NCI-H460 (cell line): ENCODE measurements around the gene KLC3. TPM values are rescaled to one million over a fixed set of nuclear protein-coding genes. Genes with fewer than 3 reads are reported as not detected.
"Not testable (repeated sequence)": the region's sequence is repeated elsewhere in the genome, so short reads cannot be mapped to it uniquely, and the experiment has no call there.

Experiments
- DNase-seq: peaks from one replicate; pipeline ENCODE4 v3.0.0-alpha.2; 2016; ENCODE audit warnings: low read depth; ENCODE audit errors: extremely low read depth
- polyA plus RNA-seq: library from polyadenylated mRNA; depleted of rRNA; stranded (reverse); fragments of >200 nt; gene quantifications from 2 replicates; pipeline ENCODE4 v1.2.3, GENCODE V29; 2014; cell fraction: nucleus; rRNA removed
- total RNA-seq: library from RNA; depleted of rRNA; stranded (reverse); fragments of >200 nt; shearing (Covaris generic); gene quantifications from 2 replicates; pipeline ENCODE4 v1.2.3, GENCODE V29; 2014; rRNA removed

The KLC3 gene
- total RNA-seq, result 0.87 and 1.0 TPM in 2 replicates
- polyA plus RNA-seq, result 1.0 and 1.2 TPM in 2 replicates

DNA sequence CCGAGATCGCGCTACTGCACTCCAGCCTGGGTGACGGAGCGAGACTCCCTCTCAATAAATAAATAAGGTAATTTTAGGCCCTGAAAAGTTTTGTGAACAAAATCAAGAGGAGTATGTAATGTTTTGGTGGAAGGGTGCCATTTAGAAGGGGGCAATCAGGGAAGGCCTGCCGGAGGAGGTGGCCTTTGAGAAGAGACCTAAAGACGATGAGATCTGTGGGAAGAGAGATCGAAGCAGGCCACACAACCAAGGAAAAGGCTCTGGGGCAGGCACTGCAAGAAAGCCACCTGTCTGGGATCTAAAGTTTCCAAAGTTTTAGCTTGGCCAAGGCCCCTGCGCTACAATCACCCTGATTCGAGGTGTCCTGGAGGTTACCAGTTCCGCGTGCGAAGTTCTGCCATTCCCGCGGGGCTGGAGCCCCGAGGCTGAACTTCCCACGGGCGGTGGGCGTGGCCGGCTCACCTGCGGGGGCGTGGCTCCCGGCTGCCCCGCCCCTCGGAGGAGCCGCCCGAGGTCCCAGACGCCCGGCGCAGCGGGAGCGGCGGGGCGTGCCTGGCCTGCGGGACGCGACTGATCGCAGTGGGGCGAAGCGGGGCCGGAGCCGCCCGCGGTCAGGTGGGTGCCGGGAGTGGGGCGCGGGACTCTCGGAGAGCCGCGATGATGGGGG is at the start of gene KLC3:
TSS of gene KLC3 (plus strand) at position 519 of the 667 bp plus-strand sequence. CDS start 4,792 bp downstream, outside the sequence.
- DNase-seq, result no peak

DNA sequence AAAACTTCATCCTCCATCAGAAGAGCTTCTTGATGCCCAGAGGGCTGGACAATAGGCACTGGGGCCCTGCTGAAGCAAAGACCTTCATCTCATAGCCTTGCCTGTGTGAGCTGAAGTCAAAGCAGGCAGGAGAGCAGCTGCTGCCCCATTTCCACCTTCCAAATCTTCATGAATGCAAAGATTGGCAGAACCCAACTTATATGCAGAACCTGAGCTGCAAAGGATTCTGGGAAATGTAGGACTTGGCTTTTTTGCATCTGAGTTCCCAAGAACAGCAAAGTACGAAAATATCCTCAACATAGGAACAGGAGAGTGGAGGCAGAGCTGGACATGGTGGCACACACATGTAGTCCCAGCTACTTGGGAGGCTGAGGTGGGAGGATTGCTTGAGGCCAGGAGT is 48.7 kb upstream of the KLC3 start:
- DNase-seq, result no peak

DNA sequence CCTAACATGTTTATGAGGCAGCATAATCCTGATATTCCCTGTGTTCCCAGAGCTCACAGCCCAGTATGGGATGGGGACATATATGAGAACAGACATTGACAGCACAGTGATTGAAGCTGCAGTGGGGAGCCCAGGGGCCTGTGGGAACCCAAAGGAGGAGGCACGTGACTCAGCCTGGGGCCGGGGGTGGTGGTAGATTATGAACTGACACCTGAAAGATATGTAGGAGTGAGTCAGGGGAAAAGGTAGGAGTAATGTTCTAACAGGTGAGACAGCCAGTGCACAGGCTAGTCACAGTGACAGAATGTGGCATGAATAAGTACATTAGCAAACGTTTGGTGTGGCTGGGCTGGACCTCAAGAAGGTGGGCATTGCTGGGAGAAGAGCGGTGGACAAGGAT is 46.9 kb upstream of the KLC3 start:
- no peak for DNase-seq

DNA sequence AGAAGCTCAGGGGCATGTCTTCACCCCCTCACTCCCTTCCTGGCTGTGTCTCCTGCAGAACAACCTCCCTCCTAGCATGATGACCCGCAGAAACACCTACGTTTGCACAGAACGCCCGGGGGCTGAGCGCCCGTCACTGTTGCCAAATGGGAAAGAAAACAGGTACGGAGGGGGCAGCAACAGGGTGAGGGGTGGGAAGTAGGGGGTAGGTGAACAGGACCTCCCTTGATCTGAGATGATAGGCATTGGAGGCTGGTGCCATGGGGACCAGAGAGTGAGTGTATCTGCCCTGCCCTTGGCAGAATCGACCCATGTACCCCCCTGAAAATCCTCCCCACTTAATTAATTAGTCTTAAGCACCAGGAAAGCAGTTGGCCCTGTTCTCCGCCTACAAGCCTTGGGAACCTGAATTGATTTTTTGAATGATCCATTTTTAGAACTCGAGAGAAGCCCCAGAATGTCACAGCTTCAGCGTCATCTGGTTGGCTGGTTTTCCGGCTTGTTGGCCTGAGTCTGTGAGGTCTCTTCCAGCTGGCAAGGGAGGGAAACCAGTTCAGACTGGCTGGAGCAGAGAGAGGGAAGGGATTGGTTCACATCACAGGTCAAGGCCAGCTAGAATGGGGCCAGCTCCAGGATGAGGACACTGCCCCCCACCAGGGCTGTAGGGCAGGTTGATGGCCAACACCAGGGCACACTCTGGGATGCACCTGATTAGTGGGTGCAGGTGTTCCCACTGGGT is 46.1 kb upstream of the KLC3 start:
- no peak for DNase-seq

DNA sequence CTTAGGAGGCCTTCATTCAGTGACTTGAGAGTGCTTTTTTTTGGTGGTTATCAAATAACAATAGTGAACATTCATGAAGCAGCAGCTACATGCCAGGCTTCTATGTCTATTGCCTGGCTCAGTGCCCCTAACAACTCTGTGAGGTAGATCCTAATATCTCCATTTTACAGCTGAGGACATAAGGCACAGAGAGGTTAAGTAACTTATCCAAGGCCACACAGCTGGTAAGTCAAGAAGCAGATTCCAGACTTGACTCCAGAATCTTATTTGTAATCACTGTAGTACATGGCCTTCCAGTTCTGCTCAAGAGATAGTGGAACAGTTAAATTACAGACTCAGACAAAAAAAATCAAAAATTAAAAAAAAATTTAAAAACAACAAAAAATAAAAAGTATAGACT is 44.7 kb upstream of the KLC3 start:
- DNase-seq, result no peak

DNA sequence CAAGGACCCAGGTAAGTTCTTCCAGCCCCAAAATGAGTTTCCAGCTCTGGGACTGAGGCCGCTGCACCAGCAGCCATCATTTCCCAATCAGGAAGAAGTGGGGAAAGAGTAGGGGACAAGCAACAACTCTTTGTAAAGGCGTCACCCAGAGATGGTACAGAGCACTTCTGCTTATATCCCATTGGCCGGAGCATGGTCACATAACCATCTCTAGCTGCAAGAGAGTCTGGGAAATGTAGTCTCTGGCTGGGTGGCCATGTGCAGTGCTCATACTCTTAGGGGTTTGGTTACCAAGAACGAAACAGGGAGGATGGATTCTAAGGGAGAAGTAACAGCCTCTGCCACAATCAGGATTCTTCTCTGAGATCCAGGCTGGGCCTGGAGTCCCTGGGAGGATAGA is 44.2 kb upstream of the KLC3 start:
- DNase-seq, result no peak

DNA sequence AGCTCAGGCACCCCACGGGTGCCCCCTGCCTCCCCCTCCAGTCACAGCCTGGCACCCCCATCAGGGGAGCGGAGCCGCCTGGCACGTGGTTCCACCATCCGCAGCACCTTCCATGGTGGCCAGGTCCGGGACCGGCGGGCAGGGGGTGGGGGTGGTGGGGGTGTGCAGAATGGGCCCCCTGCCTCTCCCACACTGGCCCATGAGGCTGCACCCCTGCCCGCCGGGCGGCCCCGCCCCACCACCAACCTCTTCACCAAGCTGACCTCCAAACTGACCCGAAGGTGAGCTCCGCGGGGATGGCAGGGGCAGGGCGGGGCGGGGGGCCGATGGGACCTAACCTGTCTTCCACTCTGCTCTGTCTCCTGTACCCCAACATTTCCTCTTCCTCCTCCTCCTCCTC is 42.9 kb upstream of the KLC3 start:
- DNase-seq, result no peak

DNA sequence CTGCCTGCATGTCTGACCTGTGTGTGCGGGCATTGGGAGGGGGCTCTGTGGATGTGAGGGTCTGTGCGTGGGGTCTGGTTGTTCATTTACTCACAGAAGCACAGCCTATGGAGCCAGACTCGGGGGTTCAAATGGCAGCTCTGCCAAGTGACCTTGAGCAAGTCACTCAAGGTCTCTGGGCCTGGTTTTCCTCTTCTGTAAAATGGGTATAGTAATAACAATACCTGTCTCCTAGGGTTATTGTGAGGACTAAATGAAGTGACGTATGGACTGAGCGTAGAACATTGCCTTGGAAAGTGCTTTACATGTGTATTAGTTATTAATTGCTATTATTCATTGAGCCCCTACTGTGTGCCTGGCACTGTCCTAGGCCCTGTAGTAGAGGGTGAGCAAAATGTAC is 42.3 kb upstream of the KLC3 start:
- no peak for DNase-seq

DNA sequence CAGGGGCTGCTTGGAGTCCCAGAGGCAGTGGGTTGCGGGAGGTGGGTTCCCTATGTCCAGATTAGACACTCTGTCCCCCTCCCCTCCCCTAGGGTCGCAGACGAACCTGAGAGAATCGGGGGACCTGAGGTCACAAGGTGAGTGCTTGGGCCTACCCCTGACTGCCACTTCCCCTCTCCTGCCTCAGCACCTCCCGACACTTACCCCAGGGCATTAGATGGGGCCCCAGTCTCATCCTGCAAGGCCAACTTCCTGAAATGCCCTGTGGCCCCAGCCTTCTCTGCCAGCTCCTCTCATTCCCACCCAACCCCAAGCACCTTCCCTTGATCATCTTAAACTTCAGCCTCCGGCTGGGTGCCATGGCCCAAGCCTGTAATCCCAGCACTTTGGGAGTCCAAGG is 40.8 kb upstream of the KLC3 start:
- no peak for DNase-seq

DNA sequence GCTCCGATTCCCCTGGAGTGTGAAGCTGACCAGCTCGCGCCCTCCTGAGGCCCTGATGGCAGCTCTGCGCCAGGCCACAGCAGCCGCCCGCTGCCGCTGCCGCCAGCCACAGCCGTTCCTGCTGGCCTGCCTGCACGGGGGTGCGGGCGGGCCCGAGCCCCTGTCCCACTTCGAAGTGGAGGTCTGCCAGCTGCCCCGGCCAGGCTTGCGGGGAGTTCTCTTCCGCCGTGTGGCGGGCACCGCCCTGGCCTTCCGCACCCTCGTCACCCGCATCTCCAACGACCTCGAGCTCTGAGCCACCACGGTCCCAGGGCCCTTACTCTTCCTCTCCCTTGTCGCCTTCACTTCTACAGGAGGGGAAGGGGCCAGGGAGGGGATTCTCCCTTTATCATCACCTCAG is 38.1 kb upstream of the KLC3 start:
- DNase-seq, result no peak

DNA sequence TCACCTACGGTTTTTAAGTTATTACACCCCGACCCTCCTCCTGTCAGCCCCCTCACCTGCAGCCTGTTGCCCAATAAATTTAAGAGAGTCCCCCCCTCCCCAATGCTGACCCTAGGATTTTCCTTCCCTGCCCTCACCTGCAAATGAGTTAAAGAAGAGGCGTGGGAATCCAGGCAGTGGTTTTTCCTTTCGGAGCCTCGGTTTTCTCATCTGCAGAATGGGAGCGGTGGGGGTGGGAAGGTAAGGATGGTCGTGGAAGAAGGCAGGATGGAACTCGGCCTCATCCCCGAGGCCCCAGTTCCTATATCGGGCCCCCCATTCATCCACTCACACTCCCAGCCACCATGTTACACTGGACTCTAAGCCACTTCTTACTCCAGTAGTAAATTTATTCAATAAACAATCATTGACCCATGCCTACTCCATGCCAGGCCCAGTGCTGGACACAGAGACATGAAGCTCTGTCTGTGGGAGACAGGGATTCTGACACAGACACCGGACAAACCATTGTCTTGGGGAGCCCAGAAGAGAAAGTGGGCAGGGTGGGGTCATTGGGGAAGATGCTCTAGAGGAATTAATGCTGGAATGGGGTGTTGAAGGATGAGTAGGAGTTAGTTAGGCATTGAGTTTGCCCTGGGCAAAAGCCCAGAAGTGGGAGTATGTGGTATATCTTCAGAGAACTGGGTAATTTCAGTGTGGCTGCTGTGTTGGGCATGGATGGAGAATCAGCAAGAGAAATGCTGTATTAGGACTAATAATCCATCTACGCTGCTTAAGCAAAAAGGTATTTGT is 37.1 kb upstream of the KLC3 start:
- DNase-seq, result no peak

DNA sequence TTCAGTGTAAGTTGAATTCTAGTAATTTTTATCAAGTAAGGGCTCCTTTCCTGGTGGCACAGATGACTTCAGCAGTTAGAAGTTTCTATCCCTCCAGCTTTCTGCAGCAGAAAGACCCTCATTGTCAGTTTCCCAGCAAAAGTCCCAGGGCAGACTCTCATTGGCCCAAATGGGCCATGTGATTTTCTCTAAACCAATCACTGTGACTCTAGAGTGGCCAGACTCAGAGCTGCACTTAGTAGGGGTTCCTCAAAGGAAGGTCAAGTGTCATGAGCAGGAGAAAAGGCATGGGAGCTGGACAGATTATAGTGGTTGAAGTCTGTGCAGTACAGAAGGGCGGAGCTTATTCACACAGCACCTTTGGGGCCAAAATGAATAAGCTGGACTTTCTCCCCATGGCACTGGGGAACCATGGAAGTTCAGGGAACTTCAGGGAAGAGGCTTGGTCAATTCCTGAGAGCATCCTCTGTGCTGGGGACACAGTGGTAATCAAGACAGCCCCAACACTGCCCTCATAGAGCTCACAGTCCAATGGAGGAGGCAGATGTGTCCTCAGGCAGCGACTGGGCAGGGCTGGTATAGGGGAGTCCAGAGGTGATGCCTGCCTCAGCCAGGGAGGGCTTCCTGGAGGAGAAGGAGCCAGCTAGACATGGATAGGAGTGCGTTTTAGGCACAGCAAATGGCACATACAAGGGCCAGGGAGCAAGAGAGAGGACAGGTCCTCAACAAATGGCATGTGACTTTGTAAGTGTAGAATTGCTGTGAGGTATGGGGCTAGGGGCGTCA is 36.2 kb upstream of the KLC3 start:
- no peak for DNase-seq

DNA sequence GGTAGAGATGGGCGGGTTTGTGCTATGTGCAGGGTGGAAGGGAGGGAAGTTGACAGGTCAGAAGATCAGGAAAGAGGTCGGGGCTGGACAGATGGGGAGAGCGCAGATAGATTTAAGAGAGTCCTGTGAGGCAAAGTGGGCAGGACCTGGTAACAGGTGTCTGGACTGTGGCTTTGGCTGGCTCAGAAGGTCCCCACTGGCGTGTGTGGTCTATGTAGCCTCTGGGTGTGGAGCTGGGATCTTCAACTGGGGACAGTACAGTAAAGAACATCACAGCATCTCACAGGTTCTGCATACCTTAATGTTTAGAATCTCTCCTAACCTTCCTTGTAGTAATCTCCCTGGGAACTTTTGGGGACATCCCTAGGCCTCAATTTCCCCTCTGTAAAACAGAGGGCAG is 35.5 kb upstream of the KLC3 start:
- DNase-seq, result no peak

DNA sequence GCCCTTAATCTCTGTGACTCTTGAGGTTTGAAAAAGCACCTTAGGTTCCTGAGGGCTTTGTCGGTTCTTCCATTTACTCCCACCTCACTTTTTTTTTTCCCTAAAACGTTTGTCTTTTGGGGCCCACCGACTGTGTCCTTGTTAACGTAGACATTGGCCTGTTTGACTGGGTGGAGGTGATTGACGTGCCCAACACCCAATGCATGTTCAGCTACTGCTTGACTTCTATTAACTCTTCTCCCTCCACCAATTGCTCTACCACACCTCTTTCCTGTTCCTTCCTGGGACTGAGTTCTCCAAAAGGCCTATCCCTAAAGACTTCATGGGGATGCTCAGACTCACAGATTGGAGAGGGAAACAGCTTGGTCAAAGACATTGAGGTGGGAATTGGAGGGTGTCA is 35.1 kb upstream of the KLC3 start:
- no peak for DNase-seq

DNA sequence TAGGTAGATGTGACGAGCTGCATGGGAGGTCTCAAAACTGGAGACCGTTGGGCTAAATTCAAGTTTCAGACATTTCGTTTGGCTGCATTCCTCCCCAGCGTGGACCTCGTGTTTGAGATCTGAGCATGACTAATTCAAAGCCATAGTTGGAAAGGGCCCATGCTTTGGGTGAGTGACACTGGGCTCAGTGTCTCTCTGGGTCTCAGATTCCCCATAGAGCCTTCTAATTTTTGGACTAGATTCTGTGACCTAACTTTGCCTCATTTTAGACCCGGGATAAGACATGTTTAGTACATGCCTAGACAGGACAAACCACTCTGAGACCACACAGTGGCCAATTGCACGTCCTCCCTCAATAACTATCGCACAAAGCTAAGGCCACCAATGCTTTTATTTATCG is 34.5 kb upstream of the KLC3 start:
- DNase-seq, result no peak

DNA sequence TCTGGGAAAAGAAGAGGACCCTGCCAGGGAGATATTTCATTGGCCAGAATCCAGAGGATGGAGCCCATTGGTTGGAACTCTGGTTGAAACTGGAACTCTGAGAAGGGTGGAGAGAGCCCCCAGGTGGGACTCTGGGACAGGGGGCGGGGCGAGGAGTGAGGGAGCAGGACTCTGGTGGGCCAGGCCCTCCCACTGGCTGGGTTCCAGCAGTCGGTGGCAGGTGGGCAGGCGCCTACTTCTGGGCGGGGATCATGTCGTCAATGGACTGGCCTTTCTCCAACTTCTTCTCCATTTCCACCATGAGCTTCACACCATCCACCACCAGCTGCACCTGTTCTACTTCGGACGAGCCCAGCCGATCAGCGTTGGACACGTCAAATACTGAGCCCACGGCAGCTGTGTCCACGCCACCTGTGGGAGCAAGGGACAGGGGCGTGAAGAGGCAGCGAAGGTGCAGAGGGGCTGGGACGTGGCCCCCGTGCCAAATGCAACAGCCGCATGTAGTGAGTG is 34.0 kb upstream of the KLC3 start:
- DNase-seq, result no peak

DNA sequence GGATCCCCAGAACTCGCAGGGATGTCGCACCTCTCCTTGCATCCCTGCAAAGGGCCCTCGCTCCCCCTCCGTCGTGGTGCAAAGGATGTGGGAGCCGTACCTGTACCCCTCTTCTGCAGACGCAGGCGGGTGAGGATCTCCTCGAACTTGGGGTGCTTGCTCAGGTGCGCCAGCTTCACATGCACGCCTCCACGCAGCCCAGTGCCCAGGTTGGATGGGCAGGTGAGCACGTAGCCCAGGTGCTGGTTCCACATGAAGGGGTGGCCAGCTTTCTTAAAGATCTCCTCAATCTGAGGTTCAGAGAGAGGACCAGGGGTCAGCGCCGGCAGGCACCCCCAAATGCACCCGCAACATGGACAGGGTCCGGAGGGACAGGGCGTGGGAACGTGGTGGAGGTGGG is 33.2 kb upstream of the KLC3 start:
- DNase-seq, result no peak

DNA sequence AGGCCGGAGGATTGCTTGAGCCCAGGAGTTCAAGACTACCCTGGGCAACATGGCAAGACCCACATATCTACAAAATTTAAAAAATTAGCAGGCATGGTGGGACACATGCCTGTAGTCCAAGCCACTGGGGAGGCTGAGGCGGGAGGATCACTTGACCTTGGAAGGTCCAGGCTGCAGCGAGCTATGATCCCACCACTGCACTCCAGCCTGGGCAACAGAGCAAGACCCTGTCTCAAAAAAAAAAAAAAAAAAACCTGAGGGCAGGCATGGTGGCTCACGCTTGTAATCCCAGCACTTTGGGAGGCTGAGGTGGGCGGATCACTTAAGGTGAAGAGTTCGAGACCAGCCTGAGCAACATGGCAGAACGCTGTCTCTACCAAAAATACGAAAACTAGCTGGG is 31.2 kb upstream of the KLC3 start:
- DNase-seq, result not testable (repeated sequence)

DNA sequence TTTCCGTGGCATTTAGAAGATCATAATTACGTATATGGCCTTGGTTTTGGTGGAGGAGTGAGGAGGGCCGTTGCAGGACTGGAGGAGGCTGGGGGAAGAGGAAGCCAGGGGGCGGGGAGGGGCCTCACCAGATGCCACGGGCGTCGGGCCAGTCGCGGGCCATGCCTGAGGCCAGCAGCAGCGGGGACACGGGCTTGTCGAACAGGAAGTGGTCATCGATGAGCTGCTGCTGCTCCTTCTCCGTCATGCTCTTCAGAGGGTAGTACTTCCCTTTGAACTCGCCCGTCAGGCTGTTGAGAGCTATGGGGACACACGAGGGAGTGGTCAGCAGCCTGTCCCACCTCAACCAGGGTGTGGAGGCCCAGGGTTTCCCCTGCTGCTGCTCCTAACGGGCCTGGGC is 28.9 kb upstream of the KLC3 start:
- no peak for DNase-seq

DNA sequence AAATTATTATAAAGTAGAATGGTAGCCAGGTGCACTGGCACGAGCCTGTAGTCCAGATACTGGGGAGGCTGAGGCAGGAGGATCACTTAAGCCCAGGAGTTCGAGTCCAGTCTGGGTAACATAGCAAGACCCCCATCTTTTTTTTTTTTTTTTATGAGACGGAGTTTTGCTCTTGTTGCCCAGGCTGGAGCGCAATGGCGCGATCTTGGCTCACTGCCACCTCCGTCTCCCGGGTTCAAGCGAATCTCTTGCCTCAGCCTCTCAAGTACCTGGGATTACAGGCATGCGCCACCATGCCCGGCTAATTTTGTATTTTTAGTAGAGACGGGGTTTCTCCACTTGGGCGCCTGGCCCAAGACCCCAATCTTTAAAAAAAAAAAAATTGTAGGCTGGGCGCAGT is 28.3 kb upstream of the KLC3 start:
- not testable (repeated sequence) for DNase-seq
